HG03571 (cell line): ENCODE results near the gene BLZF1.
"Not testable (repeated sequence)": the region's sequence is repeated elsewhere in the genome, so short reads cannot be mapped to it uniquely, and the experiment has no call there.

Experiments used
- ATAC-seq: cut with Tn5 transposase; IDR thresholded peaks from one replicate; pipeline ENCODE4 v1.9.1; 2021; ENCODE audit not compliant: unreplicated experiment

BLZF1 gene

GRCh38 chr1:169348383-169349036, 19.5 kb upstream of the BLZF1 start:
- ATAC-seq = no peak

DNA sequence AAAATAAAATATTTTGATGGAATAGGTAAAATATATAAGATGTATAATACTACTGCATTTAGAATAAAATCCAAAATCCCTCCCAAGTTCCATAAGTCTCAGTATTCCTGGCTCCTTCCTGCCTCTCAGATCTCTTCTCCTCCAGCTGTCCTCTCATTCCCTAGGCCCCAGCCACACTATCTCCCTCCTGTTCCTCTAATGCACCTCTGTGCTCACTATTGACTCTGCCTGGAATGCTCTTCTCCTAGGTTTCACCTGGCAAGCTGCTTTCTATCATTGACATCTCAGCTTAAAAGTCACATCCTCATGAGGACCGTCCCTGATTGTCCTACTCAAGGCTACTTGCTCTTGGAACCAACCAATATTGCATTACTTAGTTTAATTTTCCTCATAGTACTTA, 7.6 kb upstream of the BLZF1 start:
- ATAC-seq = no peak

DNA sequence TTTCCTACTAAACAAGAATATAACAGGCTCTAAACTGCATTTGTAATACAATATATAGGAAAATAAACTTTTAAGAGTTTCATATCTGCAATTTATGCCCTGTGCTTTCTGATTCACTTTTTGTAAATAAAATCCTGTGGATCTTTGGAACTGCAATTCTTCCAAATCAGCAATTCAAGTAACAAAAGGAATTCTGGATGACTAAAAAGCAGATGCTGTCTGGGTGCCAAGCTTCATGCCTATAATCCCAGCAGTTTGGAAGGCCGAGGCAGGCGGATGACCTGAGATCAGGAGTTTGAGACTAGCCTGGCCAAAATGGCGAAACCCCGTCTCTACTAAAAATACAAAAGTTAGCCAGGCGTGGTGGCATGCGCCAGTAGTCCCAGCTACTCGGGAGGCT, 6.7 kb upstream of the BLZF1 start:
- ATAC-seq = no peak

DNA sequence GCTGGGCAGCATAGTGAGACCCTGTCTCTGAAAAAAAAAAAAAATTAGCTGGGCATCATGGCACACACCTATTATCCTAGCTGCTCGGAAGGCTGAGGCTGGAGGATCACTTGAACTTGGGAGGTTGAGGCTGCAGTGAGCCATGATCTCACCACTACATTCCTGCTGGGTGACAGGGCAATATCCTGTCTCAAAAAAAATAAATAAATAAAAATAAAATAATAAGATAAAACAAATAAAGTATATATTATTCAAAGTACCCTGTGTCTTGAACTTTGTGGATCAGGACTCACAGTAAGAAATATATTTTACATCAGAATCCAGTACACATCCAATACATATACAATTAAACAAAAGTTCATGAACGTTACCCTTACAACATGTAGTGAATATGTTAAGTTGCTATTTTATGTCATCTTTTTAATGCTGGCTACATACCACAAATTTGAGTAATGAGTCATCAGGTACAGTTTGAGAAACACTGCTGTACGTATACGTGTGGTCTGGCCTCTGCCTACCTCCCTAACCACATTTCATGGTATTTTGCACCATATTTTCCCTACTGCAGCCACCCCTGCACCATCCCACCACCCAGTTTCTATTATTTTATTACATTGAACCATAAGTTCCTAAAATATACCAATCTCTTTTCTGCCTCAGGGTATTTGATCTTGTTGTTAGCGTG, 4.8 kb upstream of the BLZF1 start:
- ATAC-seq = no peak

DNA sequence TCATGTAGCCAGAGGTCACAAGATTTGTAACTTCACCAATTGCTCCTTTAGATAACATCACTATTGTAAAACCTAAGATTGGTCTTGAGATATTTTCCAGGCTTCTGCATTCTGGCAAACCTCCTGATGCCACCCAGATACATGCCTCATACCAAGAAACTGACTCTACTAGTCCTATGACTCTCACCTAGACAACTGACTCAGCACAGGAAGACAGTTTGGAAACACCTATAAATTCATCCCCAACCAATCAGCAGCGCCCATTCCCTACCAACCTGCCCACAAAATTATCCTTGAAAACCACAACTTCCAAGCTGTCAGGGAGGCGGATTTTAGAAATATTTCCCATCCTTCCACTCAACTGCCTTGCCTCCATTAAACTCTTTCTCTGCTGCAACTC, 3.0 kb upstream of the BLZF1 start:
- no peak for ATAC-seq

DNA sequence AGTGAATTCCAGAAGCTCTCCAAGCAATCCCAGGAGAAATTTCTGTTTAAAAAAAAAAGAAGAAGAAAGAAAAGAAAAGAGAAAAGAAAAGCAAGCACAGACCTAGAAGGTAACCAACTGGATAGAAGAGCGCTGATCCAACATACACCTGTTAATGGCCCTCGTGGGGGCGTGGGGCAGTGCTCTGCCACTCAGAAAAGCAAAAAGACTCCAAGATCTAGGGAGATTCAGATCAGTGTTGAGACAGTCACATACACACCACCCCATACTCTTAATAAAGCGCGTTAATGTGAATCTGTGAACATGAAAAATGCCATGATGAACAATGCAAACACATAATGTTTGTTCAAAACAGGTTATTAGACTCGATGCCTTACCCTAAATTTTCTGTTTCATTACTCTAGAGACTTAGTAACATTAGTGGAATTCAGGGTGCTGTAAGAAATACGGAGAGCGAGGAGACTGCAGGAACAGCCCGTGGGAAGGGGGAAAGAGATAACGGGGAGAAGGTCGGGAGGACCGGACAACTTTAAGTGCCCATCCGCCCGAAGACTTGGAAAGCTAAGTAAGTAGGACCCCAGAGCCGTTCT, 804 bp upstream of the BLZF1 start:
- ATAC-seq = no peak

DNA sequence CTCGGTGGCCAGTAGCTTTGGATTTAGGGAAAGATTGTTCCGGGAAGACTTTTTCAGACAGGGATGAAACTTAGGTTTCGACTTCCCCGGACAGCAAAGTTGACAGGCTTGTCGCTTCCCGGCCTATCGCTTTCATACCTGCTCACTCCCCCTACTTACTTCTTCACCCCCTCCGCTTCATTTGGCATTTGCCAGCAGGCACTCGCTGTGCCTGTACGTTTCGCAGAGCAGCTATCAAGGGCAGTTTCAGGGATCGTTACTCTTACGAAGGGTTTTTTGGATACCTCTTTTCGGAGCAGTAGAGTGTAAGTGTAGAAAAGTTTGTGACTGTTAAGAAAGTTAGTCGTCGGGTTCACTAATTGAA, 393 bp downstream of the BLZF1 start:
- ATAC-seq = no peak

- no peak for ATAC-seq
Observed at GRCh38 chr1:169371404-169371803, 3.4 kb downstream of the BLZF1 start.

- ATAC-seq = no peak
Observed at GRCh38 chr1:169381162-169381561, 13.2 kb downstream of the BLZF1 start.

- ATAC-seq = no peak
Observed at GRCh38 chr1:169383449-169383848, 15.5 kb downstream of the BLZF1 start.

DNA sequence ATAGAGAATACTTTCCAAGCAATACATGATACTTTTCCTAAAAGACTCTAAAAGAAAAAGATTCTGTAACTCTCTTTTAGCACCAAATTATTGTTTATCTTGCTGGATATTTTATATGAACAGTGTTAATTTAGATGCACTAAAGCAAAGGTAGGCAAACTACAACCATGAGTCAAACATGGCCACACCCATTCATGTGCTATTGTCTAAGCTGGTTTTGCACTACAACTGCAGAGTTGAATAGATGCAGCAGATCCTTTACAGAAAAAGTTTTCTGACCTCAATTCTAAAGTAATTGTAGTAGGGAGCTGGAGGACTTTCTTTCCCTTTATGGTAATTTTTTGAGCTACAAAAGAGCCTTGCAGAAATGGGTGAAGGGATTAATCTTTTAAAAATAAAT, 19.4 kb downstream of the BLZF1 start:
- no peak for ATAC-seq

DNA sequence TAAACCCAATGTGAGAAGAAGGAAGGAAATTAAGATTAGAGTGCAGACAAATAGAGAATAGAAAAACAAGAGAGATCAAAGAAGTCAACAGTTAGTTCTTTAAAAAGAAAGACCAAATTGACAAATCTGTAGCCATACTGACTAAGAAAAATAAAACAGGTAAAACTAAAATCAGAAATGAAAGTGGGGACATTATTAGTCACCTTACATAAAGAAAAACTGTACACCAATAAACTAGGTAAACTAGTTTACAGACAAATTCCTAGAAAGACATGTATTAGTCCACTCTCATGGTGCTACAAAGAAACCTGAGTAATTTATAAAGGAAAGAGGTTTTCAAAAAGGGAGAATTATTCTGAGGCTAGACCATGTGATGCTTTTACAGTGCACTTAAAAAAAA, 22.3 kb downstream of the BLZF1 start:
- ATAC-seq = peak; percentile 75

- no peak for ATAC-seq
Observed at GRCh38 chr1:169392406-169392805, 24.4 kb downstream of the BLZF1 start.

DNA sequence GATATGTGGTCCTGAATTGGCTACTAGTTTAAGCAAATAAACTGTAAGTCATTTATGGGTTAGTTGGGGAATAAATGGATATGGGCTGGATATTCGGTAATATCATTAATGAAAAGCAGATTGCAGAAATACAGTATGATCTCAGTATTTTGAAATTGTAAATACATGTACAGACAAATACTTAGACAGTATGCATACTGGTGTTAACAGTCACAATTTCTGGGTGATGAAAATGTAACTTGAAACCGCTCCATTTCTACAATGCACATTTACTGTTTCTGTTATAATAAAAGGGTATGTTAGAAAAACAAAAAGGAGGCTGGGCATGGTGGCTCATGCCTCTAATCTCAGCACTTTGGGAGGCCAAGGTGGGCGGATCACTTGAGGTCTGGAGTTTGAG, 28.0 kb downstream of the BLZF1 start:
- ATAC-seq = no peak

DNA sequence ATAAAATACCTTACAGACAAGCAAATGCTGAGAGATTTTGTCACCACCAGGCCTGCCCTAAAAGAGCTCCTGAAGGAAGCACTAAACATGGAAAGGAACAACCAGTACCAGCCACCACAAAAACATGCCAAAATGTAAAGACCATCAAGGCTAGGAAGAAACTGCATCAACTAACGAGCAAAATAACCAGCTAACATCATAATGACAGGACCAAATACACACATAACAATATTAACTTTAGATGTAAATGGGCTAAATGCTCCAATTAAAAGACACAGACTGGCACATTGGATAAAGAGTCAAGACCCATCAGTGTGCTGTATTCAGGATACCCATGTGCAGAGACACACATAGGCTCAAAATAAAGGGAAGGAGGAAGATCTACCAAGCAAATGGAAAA, 34.6 kb downstream of the BLZF1 start:
- not testable (repeated sequence) for ATAC-seq

GRCh38 chr1:169408340-169408739, 40.3 kb downstream of the BLZF1 start:
- not testable (repeated sequence) for ATAC-seq

GRCh38 chr1:169414952-169415351, 47.0 kb downstream of the BLZF1 start:
- ATAC-seq = no peak

DNA sequence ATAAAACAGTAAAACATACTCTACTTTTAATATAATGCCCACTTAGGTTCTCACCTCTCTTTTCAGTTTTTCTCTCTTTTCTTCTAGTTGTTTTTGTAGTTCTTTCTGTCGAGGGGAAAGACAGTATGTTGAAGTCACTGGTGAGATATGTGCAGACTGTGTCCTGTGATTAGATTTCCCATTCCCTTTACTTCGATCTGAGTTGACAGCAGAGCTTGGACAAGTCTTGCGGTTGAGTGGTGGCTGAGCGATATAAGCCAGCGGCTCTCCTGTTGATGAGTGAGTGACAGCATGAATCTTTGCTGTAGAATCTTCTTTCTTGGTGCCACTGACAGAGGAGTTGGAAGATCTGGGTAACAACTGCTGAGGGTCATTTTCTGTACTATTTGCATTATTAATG, 53.3 kb downstream of the BLZF1 start:
- ATAC-seq = no peak

GRCh38 chr1:169426174-169426705, 58.2 kb downstream of the BLZF1 start:
- no peak for ATAC-seq

GRCh38 chr1:169427081-169427641, 59.2 kb downstream of the BLZF1 start, which contains the start of gene CCDC181:
Gene CCDC181, minus strand, starts transcription at chr1:169427474. Its CDS starts 2,547 bp downstream, at chr1:169424927.
- no peak for ATAC-seq
